GM19193 (cell line): ENCODE results near the gene HEYL.

ENCODE experiments used
- POLR2A ChIP-seq: IDR thresholded peaks from 4 replicates; pipeline ENCODE4 v1.6.1; 2011; ENCODE audit not compliant: insufficient read depth, insufficient read length; ENCODE audit errors: extremely low read depth

HEYL gene

DNA sequence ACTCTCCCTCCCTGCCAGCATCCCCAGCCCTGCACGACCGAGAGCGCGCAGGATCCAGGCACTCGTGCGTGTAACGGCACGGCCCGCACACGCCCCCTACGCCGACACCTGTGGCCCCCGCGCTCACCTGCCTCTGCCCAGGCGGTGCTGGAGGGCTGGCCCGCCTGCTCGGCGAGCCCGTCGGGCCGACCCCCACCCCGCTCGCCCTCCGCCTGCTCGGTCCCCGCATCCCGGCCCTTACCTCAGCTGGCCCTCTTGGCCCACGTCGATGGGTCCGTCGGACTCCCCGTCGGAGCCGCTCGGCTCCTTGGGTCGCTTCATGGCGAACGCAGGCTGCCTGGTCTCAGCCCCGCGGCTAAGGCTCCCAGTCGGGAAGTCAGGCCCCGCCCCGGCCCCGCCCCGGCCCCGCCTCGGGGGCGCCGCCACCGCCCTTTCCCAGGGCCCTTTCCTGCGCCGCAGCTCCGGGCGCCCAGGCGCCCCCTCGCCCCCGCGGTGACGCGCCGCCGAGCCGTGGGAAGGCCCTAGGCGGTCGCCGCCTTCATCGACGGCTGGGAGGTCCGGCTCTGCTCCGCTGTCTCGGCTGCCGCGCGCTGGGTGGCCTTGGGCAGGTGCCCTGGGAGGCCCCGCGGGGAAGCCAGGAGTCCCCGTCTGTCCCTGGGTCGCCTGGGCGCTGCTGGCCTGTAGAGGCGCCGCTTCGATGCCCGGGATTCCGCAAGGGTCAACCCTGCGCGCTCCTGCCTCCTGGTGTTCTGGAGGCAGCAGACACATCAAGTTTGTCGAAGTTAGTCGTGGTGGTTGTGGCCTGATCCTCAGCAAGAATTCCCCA, at the start of gene HEYL:
TSS of gene HEYL (minus strand) at position 339 of the 826 bp plus-strand sequence. CDS start at position 321, 18 bp downstream.
- no peak for TF ChIP-seq POLR2A

- no peak for TF ChIP-seq POLR2A
These were observed 49.8 kb upstream of the HEYL start for GRCh38 chr1:39689214-39689613.

DNA sequence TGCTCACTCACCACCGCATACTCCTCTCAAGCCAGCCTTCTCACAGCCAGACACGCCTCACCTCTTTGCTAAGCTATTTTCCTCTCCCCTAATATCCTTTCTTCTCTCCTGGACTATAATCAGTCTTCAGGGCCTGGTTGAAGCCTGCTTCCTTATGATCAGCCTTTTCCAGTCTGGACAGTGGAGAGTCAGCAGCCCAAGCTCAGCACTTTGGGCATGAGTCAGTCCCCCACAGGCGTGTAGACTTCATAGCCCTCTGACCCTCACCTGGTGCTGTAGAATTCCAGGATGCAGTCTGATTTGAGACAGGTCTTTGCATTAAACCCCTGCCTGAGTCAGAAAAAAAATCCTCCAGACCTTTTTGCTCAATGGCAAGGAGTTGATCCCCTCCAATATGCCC, 49.3 kb upstream of the HEYL start:
- no peak for TF ChIP-seq POLR2A

GRCh38 chr1:39687243-39687642, 47.8 kb upstream of the HEYL start:
- no peak for TF ChIP-seq POLR2A

DNA sequence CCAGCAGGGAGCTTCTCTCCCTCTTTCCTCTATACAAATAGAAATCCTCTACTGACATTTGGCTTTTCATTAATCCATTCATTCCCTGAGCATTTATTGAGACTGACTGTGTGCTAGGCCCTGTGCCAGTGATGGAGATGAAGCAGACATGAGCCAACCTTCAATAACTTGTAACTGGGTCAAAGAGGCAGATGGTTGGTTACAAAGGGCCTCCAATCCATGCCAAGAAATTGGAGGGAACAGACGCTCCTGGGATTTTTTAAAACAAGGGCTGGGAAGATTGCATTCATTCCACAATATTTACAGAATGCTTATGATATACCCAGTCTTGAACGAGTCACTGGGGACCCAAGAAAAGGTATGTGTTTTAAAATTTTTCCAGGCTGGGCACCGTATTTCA, 45.6 kb upstream of the HEYL start:
- TF ChIP-seq POLR2A = no peak

DNA sequence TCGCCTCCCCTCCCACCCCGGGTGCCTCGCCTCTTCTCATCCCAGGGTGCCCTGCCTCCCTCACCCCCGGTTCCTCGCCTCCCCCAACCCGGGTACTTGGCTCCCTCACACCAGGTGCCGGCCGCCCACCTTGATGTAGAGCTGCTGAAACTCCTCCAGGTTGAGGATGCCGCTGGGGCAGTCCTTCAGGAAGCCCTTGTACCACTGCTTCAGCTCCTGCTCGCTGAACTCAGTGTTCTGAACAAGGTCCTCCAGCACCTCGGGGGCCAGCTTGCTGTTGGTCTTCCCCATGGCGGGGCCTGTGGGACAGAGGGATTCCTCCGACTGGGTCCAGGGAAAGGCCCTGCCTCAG, 44.8 kb upstream of the HEYL start:
- no peak for TF ChIP-seq POLR2A

- TF ChIP-seq POLR2A = no peak
These were observed 44.3 kb upstream of the HEYL start for GRCh38 chr1:39683591-39684312.

DNA sequence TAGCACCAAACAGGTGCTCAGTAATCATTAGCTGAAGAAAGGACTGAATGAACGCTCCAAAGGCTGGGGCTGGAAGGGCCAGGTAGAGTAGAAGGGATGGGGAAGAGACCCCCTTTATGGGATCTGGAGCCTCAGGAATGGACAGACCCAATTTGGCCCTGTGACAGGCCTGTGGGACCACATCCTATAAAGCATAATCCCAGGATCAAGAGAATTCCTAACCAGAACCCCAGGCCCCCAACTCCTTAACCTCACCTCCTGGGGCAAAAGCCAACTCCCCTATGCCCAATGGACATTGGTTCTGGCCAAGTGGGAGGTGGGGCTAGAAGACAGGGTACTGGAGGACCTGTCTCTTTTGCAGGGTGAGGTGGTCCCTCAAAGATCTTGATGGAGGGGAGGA, 42.6 kb upstream of the HEYL start:
- TF ChIP-seq POLR2A = no peak

- no peak for TF ChIP-seq POLR2A
These were observed 41.9 kb upstream of the HEYL start for GRCh38 chr1:39681294-39681693.

- no peak for TF ChIP-seq POLR2A
These were observed 41.3 kb upstream of the HEYL start for GRCh38 chr1:39680751-39681150.

DNA sequence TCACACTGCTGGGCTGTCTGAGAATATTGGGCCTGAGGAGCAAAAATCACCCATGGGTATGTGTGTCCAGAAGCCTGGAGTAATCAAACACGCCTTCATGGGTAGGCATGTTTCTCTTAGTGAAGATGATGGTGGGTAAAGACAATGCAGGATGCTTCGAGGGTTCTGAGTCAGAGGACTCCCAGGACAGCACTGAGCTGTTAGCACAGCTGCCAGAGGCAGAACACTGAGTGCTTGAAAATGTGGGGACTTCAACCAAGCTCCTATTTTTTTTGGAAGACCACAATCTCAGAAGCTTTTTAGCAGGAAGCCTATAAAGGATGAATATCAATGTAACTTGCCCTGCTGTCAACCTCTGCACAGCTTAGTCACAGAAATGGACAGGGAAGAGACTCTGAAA, 40.4 kb upstream of the HEYL start:
- TF ChIP-seq POLR2A = no peak

GRCh38 chr1:39678889-39679288, 39.4 kb upstream of the HEYL start:
- no peak for TF ChIP-seq POLR2A

- TF ChIP-seq POLR2A = no peak
These were observed 38.2 kb upstream of the HEYL start for GRCh38 chr1:39677645-39678044.

DNA sequence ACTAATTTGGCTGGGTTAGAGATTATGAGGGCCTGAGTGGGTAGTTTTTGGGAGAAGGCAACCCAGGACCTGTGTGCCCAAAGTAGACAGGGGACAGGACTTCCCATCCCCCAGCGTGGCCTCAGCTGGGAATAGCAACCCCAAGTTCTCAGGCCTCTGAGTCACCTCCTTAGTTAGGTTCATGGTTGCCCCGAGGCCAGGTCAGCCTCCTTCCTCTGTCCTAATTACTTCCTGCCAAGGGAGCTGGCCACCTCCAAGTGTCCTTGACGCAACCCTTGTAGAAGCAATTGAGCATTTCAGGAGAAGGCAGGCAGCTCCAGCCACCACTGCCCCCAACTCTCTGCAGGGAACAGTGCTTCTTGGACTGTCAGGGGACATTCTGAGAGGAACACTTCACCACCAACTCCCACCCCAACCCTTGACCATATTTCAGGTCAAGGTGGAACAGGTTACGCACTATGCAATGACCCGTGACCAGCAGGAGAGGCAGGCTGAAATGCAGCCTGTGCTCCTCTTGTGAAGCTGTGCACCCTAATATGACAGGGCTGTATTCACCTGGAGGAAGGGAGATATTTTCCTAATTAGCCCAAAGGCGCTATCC, 37.6 kb upstream of the HEYL start:
- no peak for TF ChIP-seq POLR2A

GRCh38 chr1:39675220-39675619, 35.8 kb upstream of the HEYL start:
- TF ChIP-seq POLR2A = no peak

GRCh38 chr1:39673215-39673614, 33.8 kb upstream of the HEYL start:
- no peak for TF ChIP-seq POLR2A
